HepG2 (cell line): ENCODE data around the gene GNB1. TPM values are rescaled to one million over a fixed set of nuclear protein-coding genes. Genes with fewer than 3 reads are reported as not detected.
A peak's percentile ranks its signal among the peaks of the same experiment; 100 is the strongest.

Experiments
- ATF5 ChIP-seq: sonication (generic); formaldehyde crosslinking; IDR thresholded peaks from 2 replicates; pipeline ENCODE4 v1.4.0; 2020; ENCODE audit warnings: mild to moderate bottlenecking, low read depth, missing genetic modification reagents
- CHCHD3 ChIP-seq: sonication (generic); formaldehyde crosslinking; IDR thresholded peaks from 2 replicates; pipeline ENCODE4 v1.8.0; 2022; ENCODE audit warnings: mild to moderate bottlenecking, missing genetic modification reagents, moderate library complexity
- DDIT3 ChIP-seq: sonication (generic); formaldehyde crosslinking; IDR thresholded peaks from 2 replicates; pipeline ENCODE4 v1.4.0; 2020; ENCODE audit warnings: mild to moderate bottlenecking, missing genetic modification reagents
- FOSL2 ChIP-seq: sonication (generic); formaldehyde crosslinking; IDR thresholded peaks from 2 replicates; pipeline ENCODE4 v1.4.0; 2020; ENCODE audit warnings: missing genetic modification reagents
- HNF1B ChIP-seq: sonication (generic); formaldehyde crosslinking; IDR thresholded peaks from 2 replicates; pipeline ENCODE4 v1.5.1; 2020; ENCODE audit warnings: mild to moderate bottlenecking, moderate library complexity, missing genetic modification reagents
- HNRNPK ChIP-seq: fragments of 200-400 bp; formaldehyde crosslinking; IDR thresholded peaks from 2 replicates; pipeline ENCODE4 v1.6.1; 2018; ENCODE audit warnings: low read length, low read depth, moderate library complexity, mild to moderate bottlenecking; ENCODE audit not compliant: poor library complexity, severe bottlenecking
- IRF2 ChIP-seq: IDR thresholded peaks from 2 replicates; pipeline ENCODE4 v1.6.1; 2018; ENCODE audit warnings: missing genetic modification reagents, missing compliant biosample characterization
- MXI1 ChIP-seq: IDR thresholded peaks from 3 replicates; pipeline ENCODE4 v1.6.1; 2012; ENCODE audit warnings: low read depth, low read length, inconsistent platforms, borderline replicate concordance
- NAIF1 ChIP-seq: sonication (generic); formaldehyde crosslinking; IDR thresholded peaks from 2 replicates; pipeline ENCODE4 v1.5.0; 2020; ENCODE audit warnings: mild to moderate bottlenecking, missing genetic modification reagents, borderline replicate concordance
- NFKBIZ ChIP-seq: IDR thresholded peaks from 2 replicates; pipeline ENCODE4 v1.6.1; 2018; ENCODE audit warnings: missing genetic modification reagents, missing compliant biosample characterization
- NFRKB ChIP-seq: fragments of 450-650 bp; IDR thresholded peaks from 2 replicates; pipeline ENCODE4 v1.6.1; 2017
- PLRG1 ChIP-seq: fragments of 450-650 bp; conservative IDR thresholded peaks from 2 replicates; pipeline ENCODE4 v1.6.1; 2016
- SMARCC2 ChIP-seq: fragments of 450-650 bp; IDR thresholded peaks from 2 replicates; pipeline ENCODE4 v1.6.1; 2017; ENCODE audit warnings: antibody characterized with exemption, mild to moderate bottlenecking
- SNAI1 ChIP-seq: sonication (generic); formaldehyde crosslinking; IDR thresholded peaks from 2 replicates; pipeline ENCODE4 v1.5.0; 2020; ENCODE audit warnings: mild to moderate bottlenecking, missing genetic modification reagents, borderline replicate concordance
- SP1 ChIP-seq, 2 experiments: fragments of 450-650 bp in 1 of 2; sonication (generic) in 1 of 2; formaldehyde crosslinking in 1 of 2; IDR thresholded peaks; 2 replicates each; pipeline versions ENCODE4 v1.4.0 to v1.6.1; 2016 to 2020; ENCODE audit warnings: missing genetic modification reagents in 1 of 2
- WIZ ChIP-seq: sonication (generic); formaldehyde crosslinking; IDR thresholded peaks from 2 replicates; pipeline ENCODE4 v1.5.1; 2020; ENCODE audit warnings: mild to moderate bottlenecking, missing genetic modification reagents
- ZBTB7A ChIP-seq: sonication (generic); formaldehyde crosslinking; IDR thresholded peaks from 2 replicates; pipeline ENCODE4 v1.8.0; 2022; ENCODE audit warnings: mild to moderate bottlenecking, missing genetic modification reagents
- ZBTB8A ChIP-seq: sonication (generic); formaldehyde crosslinking; IDR thresholded peaks from 2 replicates; pipeline ENCODE4 v1.4.0; 2020; ENCODE audit warnings: mild to moderate bottlenecking, low read depth, missing genetic modification reagents, borderline replicate concordance
- ZNF10 ChIP-seq: sonication (generic); formaldehyde crosslinking; IDR thresholded peaks from 2 replicates; pipeline ENCODE4 v1.4.0; 2020; ENCODE audit warnings: mild to moderate bottlenecking, low read depth, missing genetic modification reagents, borderline replicate concordance
- ZNF138 ChIP-seq: sonication (generic); formaldehyde crosslinking; IDR thresholded peaks from 2 replicates; pipeline ENCODE4 v1.5.0; 2020; ENCODE audit warnings: mild to moderate bottlenecking, low read depth, missing genetic modification reagents
- ZNF232 ChIP-seq: sonication (generic); formaldehyde crosslinking; IDR thresholded peaks from 2 replicates; pipeline ENCODE4 v1.4.0; 2020; ENCODE audit warnings: missing genetic modification reagents, borderline replicate concordance
- ZNF24 ChIP-seq: fragments of 450-650 bp; IDR thresholded peaks from 2 replicates; pipeline ENCODE4 v1.6.1; 2017; ENCODE audit warnings: antibody characterized with exemption, mild to moderate bottlenecking
- ZNF333 ChIP-seq: sonication (generic); formaldehyde crosslinking; IDR thresholded peaks from 2 replicates; pipeline ENCODE4 v1.4.0; 2020; ENCODE audit warnings: mild to moderate bottlenecking, missing genetic modification reagents, borderline replicate concordance
- ZNF484 ChIP-seq: sonication (generic); formaldehyde crosslinking; IDR thresholded peaks from 2 replicates; pipeline ENCODE4 v1.5.1; 2020; ENCODE audit warnings: mild to moderate bottlenecking, low read depth, missing genetic modification reagents, borderline replicate concordance
- ZNF746 ChIP-seq: sonication (generic); formaldehyde crosslinking; IDR thresholded peaks from 2 replicates; pipeline ENCODE4 v1.8.0; 2022; ENCODE audit warnings: mild to moderate bottlenecking, missing genetic modification reagents
- ZSCAN20 ChIP-seq: sonication (generic); formaldehyde crosslinking; IDR thresholded peaks from 2 replicates; pipeline ENCODE4 v1.4.0; 2020; ENCODE audit warnings: missing genetic modification reagents, mild to moderate bottlenecking, borderline replicate concordance
- ZSCAN22 ChIP-seq: sonication (generic); formaldehyde crosslinking; IDR thresholded peaks from 2 replicates; pipeline ENCODE4 v1.4.0; 2020; ENCODE audit warnings: mild to moderate bottlenecking, missing genetic modification reagents
- polyA plus RNA-seq, 8 experiments: library from polyadenylated mRNA; depleted of rRNA in 3 of 8; stranded (reverse) in 7 of 8; unstranded in 1 of 8; fragments of >200 nt; fragmentation: Illumina TruSeq in 4 of 8; extraction: Trizol in 4 of 8; gene quantifications; 2 replicates each; pipeline versions ENCODE4 v1.2.1 to v1.2.3, GENCODE V29; 2011 to 2016; ENCODE audit warnings: low read depth in 4 of 8, missing spikeins in 1 of 8, mixed read lengths in 1 of 8; ENCODE audit not compliant: insufficient read depth in 1 of 8
- total RNA-seq, 5 experiments: library from RNA; depleted of rRNA; stranded (reverse); fragments of >200 nt; fragmentation: Illumina TruSeq; extraction: Trizol; gene quantifications; 2 replicates each; pipeline ENCODE4 v1.2.3, GENCODE V29; 2016; ENCODE audit warnings: low read depth in 1 of 5
- TF ChIP-seq, protein P1 (sequence below): sonication (generic); formaldehyde crosslinking; IDR thresholded peaks from 2 replicates; pipeline ENCODE4 v1.4.0; 2020; ENCODE audit warnings: missing genetic modification reagents, low read depth, mild to moderate bottlenecking, borderline replicate concordance

The GNB1 gene
- total and polyA plus RNA-seq, 2 of the 13 experiments (the other 11 are each of a cell fraction or from before 2014, with no cell fraction given) = 66.2 to 327 TPM

- TF ChIP-seq ZNF10 (CRISPR knock-in tag) = no peak
- TF ChIP-seq MXI1 = peak; percentile 65; the same call in 1 of the 3 replicates
- no peak for TF ChIP-seq CHCHD3 (CRISPR knock-in tag)
- TF ChIP-seq FOSL2 (CRISPR knock-in tag) = peak; percentile 40
- TF ChIP-seq HNF1B (CRISPR knock-in tag) = peak; percentile 67; the same call in 1 of the 2 replicates
- no peak for TF ChIP-seq HNRNPK
- no peak for TF ChIP-seq ZNF333 (CRISPR knock-in tag)
- 0 out of 2 replicates have a peak, but pooled peaks have one; percentile 39 for TF ChIP-seq IRF2 (CRISPR knock-in tag)
- TF ChIP-seq ZNF138 (CRISPR knock-in tag) = no peak
- no peak for TF ChIP-seq ZNF24
- TF ChIP-seq, protein P1, sequence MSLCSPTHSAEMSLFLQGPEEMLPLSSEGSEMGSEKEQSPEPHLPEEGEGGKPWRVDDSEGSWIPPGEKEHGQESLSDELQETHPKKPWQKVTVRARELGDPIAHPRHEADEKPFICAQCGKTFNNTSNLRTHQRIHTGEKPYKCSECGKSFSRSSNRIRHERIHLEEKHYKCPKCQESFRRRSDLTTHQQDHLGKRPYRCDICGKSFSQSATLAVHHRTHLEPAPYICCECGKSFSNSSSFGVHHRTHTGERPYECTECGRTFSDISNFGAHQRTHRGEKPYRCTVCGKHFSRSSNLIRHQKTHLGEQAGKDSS (CRISPR knock-in tag) = no peak; the same call in 1 of the 2 replicates
- no peak for TF ChIP-seq DDIT3 (CRISPR knock-in tag)
- TF ChIP-seq ATF5 = no peak
- no peak for TF ChIP-seq ZNF232 (CRISPR knock-in tag)
- no peak for TF ChIP-seq SP1 (IDR thresholded peaks at IDR 0.05)
- TF ChIP-seq SP1 (CRISPR knock-in tag; IDR thresholded peaks at IDR 0.05) = 0 out of 2 replicates have a peak, but pooled peaks have one; percentile 29
- TF ChIP-seq WIZ (CRISPR knock-in tag) = no peak
- TF ChIP-seq ZSCAN20 (CRISPR knock-in tag) = no peak
- no peak for TF ChIP-seq ZNF484 (CRISPR knock-in tag)
- TF ChIP-seq ZBTB7A (CRISPR knock-in tag) = no peak
- TF ChIP-seq SNAI1 (CRISPR knock-in tag) = no peak
- TF ChIP-seq NAIF1 (CRISPR knock-in tag) = no peak
- no peak for TF ChIP-seq NFKBIZ (CRISPR knock-in tag)
- no peak for TF ChIP-seq ZBTB8A (CRISPR knock-in tag)
- TF ChIP-seq NFRKB = no peak
- TF ChIP-seq ZNF746 (CRISPR knock-in tag) = no peak
- TF ChIP-seq ZSCAN22 (CRISPR knock-in tag) = no peak
- no peak for TF ChIP-seq PLRG1
- no peak for TF ChIP-seq SMARCC2
Observed at GRCh38 chr1:1906185-1907097, 15.6 kb upstream of the GNB1 start (continued).
